Measurements from ENCODE around the gene COPS6. TPM values are rescaled to one million over a fixed set of nuclear protein-coding genes. Genes with fewer than 3 reads are reported as not detected.

COPS6 gene
- total RNA-seq, 2 donors from 2014 or later = 90.0 to 109 TPM

Small RNA genes within 50 kb of the gene (microRNA-seq; reads per million reads assigned to microRNA genes)
- 327 to 1,330 reads per million in 2 donors for gene MIR106B
- 202 to 318 reads per million in 2 donors for gene MIR25
- gene MIR93 = 1,944 to 2,346 reads per million in 2 donors

Other genes starting within 250 kb of the COPS6 start
- gene OR2AE1, start 211.9 kb upstream of the COPS6 start, total RNA-seq = under 1 TPM in 1 of 2 donors, not detected in 1; 0.24 TPM
- 10 to 100 TPM in 1 of 2 donors, 1 to 10 TPM in 1; 9.6 to 11.1 TPM for gene TRIM4, start 169.4 kb upstream of the COPS6 start, total RNA-seq
- gene GJC3, start 159.3 kb upstream of the COPS6 start, total RNA-seq = under 1 TPM; 0.37 to 0.59 TPM
- 10 to 100 TPM; 36.2 to 91.1 TPM for gene AZGP1, start 112.9 kb upstream of the COPS6 start, total RNA-seq
- 10 to 100 TPM; 36.7 to 47.0 TPM for gene ZKSCAN1, start 73.4 kb upstream of the COPS6 start, total RNA-seq
- gene ZSCAN21, start 39.2 kb upstream of the COPS6 start, total RNA-seq = 1 to 10 TPM; 8.4 to 9.1 TPM
- gene ZNF3, start 7.2 kb upstream of the COPS6 start, total RNA-seq = 10 to 100 TPM; 14.6 to 17.3 TPM
- 10 to 100 TPM; 17.7 to 31.7 TPM for gene MCM7, start 12.4 kb downstream of the COPS6 start, total RNA-seq
- gene AP4M1, start 12.7 kb downstream of the COPS6 start, total RNA-seq = 10 to 100 TPM; 11.1 to 13.2 TPM
- 10 to 100 TPM; 29.1 to 30.6 TPM for gene TAF6, start 30.4 kb downstream of the COPS6 start, total RNA-seq
- gene CNPY4, start 30.7 kb downstream of the COPS6 start, total RNA-seq = 10 to 100 TPM in 1 of 2 donors, 1 to 10 TPM in 1; 9.0 to 13.3 TPM
- gene MBLAC1, start 38.0 kb downstream of the COPS6 start, total RNA-seq = 1 to 10 TPM; 2.7 TPM
- 100 to 1,000 TPM; 104 to 113 TPM for gene LAMTOR4, start 59.9 kb downstream of the COPS6 start, total RNA-seq
- gene TRAPPC14, start 69.8 kb downstream of the COPS6 start, total RNA-seq = 10 to 100 TPM in 1 of 2 donors, 1 to 10 TPM in 1; 8.3 to 12.2 TPM
- gene GAL3ST4, start 79.6 kb downstream of the COPS6 start, total RNA-seq = 1 to 10 TPM; 2.2 to 3.4 TPM
- gene GPC2, start 88.4 kb downstream of the COPS6 start, total RNA-seq = under 1 TPM; 0.58 to 0.85 TPM
- gene STAG3, start 88.9 kb downstream of the COPS6 start, total RNA-seq = under 1 TPM in 1 of 2 donors, not detected in 1; 0.68 TPM
- gene PVRIG, start 131.0 kb downstream of the COPS6 start, total RNA-seq = under 1 TPM in 1 of 2 donors, not detected in 1; 0.94 TPM
- not detected for gene SPDYE3, start 218.7 kb downstream of the COPS6 start, total RNA-seq